ENCODE results near the gene LY6G5B.

- TF ChIP-seq, protein P1, sequence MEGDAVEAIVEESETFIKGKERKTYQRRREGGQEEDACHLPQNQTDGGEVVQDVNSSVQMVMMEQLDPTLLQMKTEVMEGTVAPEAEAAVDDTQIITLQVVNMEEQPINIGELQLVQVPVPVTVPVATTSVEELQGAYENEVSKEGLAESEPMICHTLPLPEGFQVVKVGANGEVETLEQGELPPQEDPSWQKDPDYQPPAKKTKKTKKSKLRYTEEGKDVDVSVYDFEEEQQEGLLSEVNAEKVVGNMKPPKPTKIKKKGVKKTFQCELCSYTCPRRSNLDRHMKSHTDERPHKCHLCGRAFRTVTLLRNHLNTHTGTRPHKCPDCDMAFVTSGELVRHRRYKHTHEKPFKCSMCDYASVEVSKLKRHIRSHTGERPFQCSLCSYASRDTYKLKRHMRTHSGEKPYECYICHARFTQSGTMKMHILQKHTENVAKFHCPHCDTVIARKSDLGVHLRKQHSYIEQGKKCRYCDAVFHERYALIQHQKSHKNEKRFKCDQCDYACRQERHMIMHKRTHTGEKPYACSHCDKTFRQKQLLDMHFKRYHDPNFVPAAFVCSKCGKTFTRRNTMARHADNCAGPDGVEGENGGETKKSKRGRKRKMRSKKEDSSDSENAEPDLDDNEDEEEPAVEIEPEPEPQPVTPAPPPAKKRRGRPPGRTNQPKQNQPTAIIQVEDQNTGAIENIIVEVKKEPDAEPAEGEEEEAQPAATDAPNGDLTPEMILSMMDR (IDR thresholded peaks at IDR 0.05), result no peak
- TF ChIP-seq POLR2A (IDR thresholded peaks at IDR 0.05), result no peak
Measured at GRCh38 chr6:31691078-31691463, 21.3 kb downstream of the LY6G5B start.
